ENCODE data around the gene NCL.
A peak's percentile ranks its signal among the peaks of the same experiment; 100 is the strongest.

The NCL gene, protein sequence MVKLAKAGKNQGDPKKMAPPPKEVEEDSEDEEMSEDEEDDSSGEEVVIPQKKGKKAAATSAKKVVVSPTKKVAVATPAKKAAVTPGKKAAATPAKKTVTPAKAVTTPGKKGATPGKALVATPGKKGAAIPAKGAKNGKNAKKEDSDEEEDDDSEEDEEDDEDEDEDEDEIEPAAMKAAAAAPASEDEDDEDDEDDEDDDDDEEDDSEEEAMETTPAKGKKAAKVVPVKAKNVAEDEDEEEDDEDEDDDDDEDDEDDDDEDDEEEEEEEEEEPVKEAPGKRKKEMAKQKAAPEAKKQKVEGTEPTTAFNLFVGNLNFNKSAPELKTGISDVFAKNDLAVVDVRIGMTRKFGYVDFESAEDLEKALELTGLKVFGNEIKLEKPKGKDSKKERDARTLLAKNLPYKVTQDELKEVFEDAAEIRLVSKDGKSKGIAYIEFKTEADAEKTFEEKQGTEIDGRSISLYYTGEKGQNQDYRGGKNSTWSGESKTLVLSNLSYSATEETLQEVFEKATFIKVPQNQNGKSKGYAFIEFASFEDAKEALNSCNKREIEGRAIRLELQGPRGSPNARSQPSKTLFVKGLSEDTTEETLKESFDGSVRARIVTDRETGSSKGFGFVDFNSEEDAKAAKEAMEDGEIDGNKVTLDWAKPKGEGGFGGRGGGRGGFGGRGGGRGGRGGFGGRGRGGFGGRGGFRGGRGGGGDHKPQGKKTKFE

DNA sequence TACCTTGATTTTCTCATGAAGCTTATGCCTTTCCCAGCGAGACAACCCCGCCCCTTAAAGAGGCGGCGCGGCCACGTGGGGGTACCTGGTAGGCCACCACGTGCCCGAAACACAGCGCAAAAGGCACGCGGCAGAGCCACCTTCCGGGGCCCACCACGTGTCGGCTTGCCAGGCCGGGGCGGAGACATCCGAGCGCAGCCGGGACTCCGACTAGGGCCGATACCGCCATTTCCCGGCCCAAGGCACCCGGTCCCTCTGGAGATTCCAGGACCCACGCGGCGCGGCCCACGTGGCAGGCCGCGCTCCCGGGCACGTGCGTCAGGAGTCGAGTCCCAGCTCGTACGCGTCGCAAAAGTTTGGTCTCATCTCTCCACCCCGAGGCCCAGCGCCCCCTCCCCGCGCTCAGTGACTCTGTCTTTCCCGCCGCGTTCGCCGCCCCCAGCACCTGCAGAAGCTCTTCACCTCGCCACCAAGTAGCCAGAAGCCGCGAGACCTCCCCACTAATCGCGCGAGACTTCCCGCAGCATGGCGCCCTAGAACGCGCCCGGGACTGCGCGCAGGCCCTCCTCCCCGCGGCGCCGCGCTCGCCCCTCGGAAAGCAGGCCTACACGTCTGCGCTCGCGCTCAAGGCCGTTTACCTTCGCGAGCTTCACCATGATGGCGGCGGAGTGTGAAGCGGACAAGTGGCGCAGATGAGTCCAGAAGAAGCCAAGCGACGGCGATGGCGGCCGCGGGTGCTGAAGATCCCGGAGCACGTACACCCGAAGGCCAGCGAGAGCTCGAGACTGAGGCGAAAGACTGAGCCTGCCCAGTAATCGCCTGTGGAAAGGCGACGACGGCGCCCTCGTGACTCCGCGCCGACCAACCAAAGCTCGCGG lies at the start of gene NCL:
Gene NCL (minus strand): TSS at position 787 of the 878 bp plus-strand sequence. CDS start 131 bp downstream, at position 656.
- DNase-seq (ENCODE audit: low spot score), result peak; percentile 84

DNA sequence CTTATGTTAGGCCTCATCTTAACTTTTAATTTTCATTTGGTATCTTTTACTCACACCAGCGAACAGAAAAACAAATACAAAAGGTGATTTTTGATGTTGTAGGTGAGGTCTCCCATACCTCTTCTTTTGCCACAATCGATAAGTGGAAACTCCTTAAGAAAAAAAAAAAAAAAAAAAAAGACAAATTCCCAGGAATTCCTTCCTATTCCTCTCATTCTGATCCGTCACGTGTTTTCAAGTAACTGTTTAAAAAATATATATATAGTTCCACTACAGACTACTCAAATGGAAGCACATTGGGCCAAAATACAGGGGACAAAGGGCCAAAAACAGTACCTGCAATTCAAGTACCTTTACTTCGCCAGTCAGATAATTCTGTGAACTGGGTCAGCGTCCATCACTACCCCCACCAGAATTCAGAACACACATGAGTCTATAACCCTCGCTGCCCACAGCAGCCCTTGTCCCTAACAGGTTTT lies 49.5 kb upstream of the NCL start:
- no peak for DNase-seq (ENCODE audit: low spot score)

DNA sequence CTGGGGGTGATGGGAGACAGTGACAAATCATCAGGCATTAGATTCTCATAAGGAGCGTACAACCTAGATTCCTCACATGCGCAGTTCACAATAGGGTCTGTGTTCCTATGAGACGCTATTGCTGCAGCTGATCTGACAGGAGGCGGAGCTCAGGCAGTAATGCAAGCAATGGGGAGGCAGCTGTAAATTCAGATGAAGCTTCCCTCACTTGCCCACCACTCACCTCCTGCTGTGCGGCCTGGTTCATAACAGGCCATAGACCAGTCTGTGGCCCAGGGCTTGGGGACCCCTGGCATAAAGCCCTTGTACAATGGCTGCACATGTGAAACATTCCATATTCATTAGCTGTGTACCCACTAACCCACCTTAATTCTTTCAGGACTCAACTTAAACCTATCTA lies 47.9 kb upstream of the NCL start:
- no peak for DNase-seq (ENCODE audit: low spot score)

DNA sequence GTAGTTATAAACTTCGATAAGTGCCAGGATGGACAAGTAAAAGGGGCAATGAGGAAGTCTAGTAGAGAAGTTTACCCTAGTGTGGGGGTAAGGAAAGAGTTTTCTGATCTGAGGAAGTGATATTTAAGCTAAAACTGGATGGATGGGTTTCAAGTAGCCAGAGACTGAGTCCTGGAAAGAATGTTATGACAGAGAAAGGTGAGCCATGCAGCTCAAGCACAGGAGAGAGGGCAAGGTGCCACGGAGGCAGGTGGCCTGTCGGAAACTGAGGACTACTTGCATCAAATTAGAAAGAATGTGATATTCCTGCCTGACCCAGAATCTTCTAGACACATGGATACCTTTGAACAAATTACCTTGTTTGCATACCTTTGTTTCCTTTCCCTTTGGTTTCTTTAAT lies 39.5 kb upstream of the NCL start:
- no peak for DNase-seq (ENCODE audit: low spot score)

DNA sequence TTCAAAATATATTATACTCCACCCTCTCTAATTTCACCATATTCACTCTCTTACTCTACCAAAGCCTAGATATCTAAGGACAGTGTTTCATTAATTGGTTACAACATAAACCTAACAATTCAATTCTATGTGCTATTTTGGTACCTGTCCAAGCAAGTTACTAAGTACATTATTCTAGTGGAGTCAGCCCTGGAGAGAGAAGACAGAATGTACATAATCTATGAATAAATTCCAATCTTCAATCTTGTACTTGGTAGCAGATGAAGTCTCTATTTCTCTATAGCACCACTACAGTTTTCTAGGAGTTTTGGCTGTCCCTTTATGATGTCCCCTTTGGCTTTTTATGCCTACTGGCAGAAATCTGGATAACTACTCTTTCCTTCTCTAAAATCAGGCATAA lies 38.3 kb upstream of the NCL start:
- no peak for DNase-seq (ENCODE audit: low spot score)

DNA sequence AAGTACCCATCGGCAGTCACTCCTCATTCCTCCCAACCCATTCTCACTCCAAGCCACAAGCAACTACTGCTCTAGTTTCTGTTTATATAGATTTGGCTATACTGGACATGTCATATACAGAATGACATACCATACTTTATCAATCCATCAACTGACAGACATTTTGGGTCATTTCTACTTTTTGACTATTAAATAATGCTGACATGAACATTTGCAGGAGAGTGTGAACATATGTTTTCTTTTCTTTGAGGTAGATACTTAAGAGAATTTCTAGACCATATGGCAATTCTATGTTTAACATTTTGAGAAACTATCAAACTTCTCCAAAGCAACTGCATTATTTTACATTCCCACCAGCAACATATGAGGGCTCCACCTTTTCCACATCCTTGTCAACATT lies 33.4 kb upstream of the NCL start:
- no peak for DNase-seq (ENCODE audit: low spot score)

DNA sequence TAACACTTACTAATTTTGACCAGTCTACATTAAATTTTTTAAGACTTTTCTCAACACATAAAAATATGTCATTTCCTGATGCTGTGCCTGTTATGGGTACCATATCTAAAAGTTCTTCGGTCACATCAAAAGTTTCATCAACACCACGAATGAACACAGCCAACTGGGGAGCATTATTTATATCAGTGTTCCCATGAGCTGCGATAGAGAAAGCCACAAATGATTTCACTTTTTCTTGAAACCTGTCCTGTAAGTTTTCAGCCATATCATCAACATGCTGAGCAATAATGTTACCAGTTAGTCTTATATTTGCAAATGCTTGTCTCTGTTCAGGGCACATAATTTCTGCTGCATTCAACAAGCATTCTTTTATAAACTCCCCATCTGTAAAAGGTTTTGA lies 30.4 kb upstream of the NCL start:
- DNase-seq (ENCODE audit: low spot score), result no peak

DNA sequence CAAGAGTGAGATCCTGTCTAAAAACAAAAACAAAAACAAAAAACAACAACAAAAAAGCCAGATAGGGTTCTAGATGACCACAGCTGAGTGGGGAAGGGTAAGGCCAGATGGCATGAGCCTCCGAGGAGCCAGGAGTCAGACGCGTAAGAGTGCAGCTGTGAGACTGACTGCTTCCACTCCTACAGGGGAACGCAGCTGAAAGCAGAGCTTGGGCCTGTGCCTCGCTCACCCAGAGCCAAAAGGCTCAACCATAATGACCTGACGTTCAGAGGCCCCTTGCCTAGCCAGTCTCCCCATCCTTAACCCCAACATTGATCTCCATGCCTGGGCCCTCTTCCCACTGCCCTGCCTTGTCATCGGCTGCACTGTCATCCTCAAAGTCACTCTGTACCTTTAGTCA lies 26.5 kb upstream of the NCL start:
- DNase-seq (ENCODE audit: low spot score), result no peak

DNA sequence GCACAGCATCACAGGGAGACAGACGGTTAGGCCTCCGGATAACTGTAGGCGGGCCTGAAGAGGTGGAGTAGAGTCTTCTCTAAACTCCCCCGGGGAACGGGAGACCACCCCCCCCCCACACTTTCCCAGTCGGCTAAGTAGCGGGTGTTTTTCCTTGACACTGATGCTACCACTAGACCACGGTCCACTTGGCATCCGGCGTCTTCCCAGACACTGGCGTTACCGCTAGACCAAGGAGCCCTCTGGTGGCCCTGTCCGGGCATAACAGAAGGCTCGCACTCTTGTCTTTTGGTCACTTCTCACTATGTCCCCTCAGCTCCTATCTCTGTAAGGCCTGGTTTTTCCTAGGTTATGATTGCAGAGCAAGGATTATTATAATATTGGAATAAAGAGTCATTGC lies 25.7 kb upstream of the NCL start:
- no peak for DNase-seq (ENCODE audit: low spot score)

DNA sequence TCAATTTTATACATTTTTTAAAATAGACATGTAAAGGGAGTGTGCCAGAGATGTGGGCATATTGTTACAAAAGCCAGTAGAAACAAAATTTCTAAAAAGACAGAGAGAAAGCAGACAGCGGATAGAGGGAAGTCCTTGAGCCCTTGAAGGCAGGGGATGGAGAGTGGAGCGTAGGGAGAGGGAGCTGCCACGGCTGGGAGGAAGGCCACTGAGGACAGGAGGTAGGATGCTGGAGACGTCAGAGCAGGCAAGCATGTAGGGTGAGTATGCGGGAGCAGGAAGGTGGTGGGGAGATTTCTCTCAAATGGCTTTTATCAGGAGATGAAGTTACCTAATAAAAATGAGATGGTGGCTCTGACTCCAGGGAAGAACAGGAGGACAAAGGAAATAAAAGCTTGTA lies 24.0 kb upstream of the NCL start:
- no peak for DNase-seq (ENCODE audit: low spot score)

DNA sequence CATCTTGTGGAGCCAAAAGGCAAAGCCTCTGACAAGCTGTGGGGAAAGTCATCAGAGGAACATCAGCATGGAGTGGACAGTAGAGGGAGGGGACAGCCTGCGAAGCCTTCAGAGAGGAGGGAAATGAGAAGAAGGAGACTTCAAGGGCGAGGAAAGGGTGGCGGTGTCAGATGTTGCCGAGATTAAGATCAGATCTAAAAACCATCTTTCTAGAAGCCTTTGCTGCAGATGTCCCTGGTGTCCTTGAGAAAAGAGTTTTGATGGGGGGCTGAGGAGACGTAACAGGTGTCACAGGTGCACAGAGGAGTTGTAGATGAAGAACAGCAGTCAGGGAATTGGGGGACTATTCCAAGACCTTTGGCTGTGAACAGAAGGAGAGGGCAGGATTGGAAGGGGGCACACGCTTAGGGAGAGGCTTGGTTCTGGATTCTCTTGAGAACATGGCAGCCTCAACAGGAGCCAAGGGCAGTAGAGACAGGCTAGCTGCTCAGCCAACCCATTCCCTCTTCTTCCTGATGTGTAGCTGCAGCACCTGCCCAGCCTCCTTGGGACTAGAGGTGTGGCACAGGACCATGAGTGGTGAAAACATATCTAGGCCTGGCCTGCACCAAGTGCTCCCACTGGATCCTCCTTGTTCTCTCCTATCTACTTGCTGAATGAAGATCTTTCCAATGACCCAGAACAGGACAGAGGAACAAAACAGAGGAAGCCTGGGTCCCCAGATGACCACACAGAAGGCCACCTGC lies 22.7 kb upstream of the NCL start:
- DNase-seq (ENCODE audit: low spot score), result no peak

DNA sequence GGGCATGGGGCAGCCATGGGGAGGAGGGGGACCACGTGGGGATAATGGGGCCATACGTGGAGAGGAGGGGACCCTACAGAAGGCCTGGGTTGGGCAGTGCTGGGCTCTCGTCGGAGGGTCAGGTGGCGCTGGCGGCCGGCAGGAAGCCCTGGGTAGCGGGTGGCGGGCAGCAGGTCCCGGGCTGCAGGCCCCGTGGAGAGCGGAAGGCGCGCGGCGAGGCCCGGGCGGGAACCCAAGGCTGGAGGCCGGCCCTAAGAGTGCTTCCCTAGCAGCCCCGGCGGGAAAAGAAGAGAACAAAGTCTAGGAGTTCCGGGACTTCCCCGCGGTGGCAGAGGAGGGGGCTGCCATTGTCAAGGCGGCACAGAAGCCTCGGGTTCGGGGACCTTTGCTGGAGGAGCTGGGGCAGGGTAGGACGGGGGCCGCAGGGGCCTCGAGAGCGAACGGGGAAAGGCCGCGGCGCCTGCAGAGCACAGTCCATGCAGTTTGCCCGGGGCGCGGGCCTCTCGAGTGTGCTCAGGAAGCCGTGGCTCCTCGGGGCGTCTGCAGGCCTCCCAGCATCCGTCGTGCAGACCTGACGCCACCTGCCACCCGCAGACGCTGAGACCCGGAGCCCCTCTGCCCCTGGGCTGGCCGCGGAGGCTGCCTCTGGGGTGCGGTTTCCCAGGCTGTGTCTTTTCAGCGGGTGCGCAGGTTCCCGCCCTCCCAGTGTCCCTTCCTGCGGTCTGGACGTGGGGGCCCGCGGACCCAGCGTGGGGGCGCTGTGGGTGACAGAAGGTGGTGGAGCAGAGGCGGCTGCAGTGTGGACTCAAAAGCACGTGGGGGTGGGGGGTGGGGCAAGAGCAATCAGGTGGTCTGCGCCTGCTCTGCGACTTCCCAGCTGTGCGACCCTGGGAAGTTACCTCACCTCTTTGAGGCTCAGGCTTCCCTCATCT lies 19.4 kb upstream of the NCL start:
- peak; percentile 20 for DNase-seq (ENCODE audit: low spot score)

DNA sequence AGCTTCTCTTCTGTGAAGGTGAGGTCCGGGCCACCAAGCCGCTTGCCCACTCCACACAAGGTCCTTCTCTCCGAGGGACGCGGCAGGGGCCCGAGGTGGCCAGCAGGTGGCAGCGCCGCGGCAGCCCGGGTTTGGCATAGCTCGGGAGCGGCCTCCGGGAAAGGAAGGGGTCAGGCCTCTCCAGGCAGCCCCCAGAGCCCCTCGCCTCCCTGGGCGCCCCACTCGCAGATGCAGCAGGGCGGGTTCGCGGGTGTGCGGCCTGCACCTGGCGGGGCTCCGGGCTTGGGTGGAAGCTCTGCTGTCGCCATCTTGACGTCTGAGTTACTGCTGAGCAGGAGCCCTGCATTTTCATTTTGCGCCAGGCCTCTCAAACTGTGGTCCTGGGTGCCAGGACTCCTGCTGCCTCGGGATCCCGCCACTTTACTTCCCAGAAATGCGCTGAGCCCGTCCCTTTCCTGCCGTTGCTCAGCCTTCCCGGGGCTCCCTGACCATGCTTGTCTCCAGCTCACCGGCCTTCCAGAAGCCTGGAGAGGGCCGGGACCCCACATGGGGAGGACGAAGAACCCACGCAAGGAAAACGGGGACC lies 18.6 kb upstream of the NCL start:
- peak; percentile 67 for DNase-seq (ENCODE audit: low spot score)

DNA sequence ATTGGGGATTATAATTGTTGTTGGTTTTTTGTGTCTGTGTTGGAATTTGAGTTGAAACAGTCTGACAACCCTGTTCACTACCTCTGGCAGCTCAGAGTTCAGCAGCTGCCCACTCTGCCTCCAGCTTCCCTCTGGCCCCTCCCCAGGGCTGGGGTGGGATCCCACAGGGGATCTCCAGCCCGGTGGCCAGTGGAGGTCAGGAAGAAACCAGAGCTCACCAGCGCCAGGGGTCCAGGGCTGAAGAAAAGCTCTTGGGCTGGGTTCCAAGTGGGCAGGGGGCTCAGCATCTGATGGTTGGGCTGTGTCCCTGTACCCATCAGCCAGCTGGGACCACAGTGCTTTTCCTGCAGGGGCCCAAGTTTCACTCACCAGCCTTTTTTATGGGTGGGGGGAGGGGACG lies 16.5 kb upstream of the NCL start:
- DNase-seq (ENCODE audit: low spot score), result no peak

DNA sequence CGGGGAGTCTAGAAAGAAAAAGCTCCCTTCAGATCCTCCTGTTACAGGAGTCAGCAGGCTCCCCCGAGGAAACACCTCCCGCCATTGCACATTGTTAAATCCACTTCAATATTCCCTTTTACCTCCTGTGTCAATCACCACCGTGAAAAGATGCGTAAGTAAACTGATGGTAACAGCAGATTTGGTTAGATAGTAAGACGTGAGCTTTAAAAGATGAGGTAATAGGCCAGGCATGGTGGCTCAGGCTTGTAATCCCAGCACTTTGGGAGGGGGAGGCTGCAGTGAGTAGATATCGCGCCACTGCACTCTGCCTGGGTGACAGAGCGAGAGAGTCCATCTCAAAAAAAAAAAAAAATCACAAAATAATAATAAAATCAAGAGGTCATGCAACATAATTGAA lies 15.2 kb upstream of the NCL start:
- DNase-seq (ENCODE audit: low spot score), result no peak

DNA sequence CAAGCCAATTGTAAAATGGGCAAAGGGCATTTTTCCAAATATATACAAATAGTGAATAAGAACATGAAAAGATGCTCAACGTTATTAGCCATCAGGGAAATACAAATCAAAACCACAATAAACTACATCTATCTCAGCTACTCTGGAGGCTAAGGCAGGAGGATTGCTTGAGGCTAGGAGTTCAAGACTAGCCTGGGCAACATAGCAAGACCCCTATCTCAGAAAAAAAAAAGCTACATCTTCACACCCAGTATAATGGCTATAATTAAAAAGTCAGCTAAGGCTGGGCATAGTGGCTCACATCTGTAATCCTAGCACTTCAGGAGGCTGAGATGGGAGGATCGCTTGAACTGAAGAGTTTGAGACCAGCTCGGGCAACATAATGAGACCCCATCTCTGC lies 12.6 kb upstream of the NCL start:
- no peak for DNase-seq (ENCODE audit: low spot score)

DNA sequence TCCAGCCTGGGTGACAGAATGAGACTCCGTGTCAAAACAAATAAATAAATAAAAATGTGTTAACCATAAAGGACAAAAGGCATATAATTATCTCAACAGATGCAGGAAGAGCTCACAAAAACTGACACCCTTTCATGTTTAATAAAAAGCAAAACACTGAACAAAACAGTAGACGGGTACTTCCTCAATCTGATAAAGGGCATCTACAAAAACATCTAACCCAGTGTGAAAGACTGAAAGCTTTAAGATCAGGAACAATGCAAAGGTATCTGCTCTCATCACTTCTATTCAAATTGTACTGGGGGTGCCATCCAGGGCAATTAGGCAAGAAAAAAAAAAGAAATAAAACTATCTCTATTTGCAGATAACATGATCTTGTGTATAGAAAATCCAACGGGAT lies 11.7 kb upstream of the NCL start:
- no peak for DNase-seq (ENCODE audit: low spot score)

DNA sequence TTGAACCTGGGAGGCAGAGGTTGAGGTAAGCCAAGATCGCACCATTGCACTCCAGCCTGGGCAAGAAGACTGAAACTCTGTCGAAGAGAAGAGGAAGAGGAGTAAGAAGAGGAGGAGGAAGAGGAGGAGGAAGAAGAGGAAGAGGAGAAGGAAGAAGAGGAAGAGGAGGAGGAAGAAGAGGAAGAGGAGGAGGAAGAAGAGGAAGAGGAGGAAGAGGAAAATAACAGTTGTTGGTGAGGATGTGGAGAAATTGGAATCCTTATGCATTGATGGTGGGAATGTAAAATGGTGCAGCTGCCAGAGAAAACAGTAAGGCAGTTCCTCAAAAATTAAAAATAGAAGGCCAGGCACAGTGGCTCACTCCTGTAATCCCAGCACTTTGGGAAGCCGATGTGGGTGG lies 8.5 kb upstream of the NCL start:
- DNase-seq (ENCODE audit: low spot score), result no peak

DNA sequence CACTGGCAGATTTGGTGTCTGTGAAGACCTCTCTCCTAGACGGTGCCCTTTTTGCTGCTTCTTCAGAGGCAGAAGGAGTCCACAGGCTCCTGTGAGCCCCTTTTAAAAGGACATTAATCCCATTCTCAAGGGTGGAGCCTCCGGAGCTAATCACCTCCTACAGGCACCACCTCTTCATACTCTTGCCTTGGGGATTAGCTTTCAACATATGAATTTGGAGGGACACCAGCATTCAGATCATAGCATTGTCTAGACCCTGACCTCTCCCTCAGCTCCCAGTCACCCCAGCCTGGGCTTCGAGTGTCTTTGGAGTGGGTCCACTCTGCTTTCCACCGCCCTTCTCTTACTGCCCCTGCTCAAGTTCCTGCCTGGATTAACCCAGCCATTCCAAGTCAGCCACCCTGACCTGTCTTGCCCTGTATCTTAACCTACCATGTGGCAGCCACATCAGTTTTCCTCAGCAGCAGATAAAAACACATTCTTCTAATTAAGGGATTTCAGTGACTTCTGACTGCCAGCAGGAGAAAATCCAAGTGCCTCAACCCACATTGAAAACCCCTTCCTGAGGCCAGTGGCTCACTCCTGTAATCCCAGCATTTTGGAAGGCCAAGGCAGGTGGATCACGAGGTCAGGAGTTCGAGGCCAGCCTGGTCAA lies 6.1 kb upstream of the NCL start:
- no peak for DNase-seq (ENCODE audit: low spot score)

DNA sequence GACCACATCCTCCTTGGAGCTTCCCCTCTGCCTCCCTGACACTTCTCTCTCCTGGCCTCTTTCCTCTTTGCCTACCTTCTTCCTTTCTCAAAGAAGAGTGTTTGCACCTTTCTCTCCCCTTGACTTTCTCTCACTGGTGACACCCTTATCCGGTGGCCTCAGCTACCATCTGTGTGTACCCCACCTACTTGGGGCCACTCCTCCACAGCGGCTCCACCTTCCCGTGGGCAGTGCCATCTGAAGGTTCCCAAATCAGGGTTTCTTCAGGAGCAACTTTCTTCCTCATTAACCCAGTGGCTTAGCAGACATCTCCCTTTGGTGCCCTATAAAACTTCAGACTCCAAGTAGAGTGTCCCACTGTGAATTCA lies 5.3 kb upstream of the NCL start:
- no peak for DNase-seq (ENCODE audit: low spot score)
